Esophagus muscularis mucosa (tissue), 4 donors: ENCODE measurements around the gene NSL1. TPM values are rescaled to one million over a fixed set of nuclear protein-coding genes. Genes with fewer than 3 reads are reported as not detected.

Experiments
- DNase-seq: peaks from one replicate; pipeline ENCODE4 v3.0.0-alpha.2; 2017; ENCODE audit errors: extremely low spot score
- H3K27ac ChIP-seq, 4 donors: fragments of 200-600 bp; sonication (generic); replicated peaks in 1 of 4; 1 replicate in 3 of 4; 2 replicates in 1 of 4; pipeline ENCODE4 v1.5.1; 2016 to 2019; ENCODE audit warnings: mild to moderate bottlenecking in 1 of 4
- H3K27me3 ChIP-seq, 4 donors: fragments of 200-600 bp; sonication (generic); one replicate each; pipeline versions ENCODE4 v1.5.1 to v1.6.0; 2016 to 2019
- H3K36me3 ChIP-seq, 4 donors: fragments of 200-600 bp; sonication (generic); one replicate each; pipeline ENCODE4 v1.5.1; 2016 to 2019
- H3K4me1 ChIP-seq, 4 donors: fragments of 200-600 bp; sonication (generic); one replicate each; pipeline ENCODE4 v1.5.1; 2016 to 2019
- H3K4me3 ChIP-seq, 4 donors: fragments of 200-600 bp; sonication (generic); 1 replicate in 2 of 4; 2 replicates in 2 of 4; pipeline ENCODE4 v1.5.1; 2016 to 2019; ENCODE audit warnings: mild to moderate bottlenecking in 4 of 4, moderate library complexity in 1 of 4
- H3K9me3 ChIP-seq, 4 donors: fragments of 200-600 bp; sonication (generic); 1 replicate in 3 of 4; 2 replicates in 1 of 4; pipeline ENCODE4 v1.5.1; 2016 to 2019
- EP300 ChIP-seq: sonication (generic); formaldehyde crosslinking; IDR thresholded peaks from one replicate; pipeline ENCODE4 v1.6.1; 2017; ENCODE audit warnings: antibody characterized with exemption
- POLR2A ChIP-seq: fragments of 450-650 bp; IDR thresholded peaks from one replicate; pipeline ENCODE4 v1.6.1; 2017; ENCODE audit warnings: antibody characterized with exemption, moderate library complexity, mild to moderate bottlenecking, low read depth
- POLR2AphosphoS5 ChIP-seq, 2 donors: sonication (generic); formaldehyde crosslinking; IDR thresholded peaks; one replicate each; pipeline ENCODE4 v1.6.1; 2017; ENCODE audit warnings: antibody characterized with exemption in 2 of 2
- WGBS: methylation state at CpG from one replicate; pipeline ENCODE4 v1.1.5; 2018; 5-methylcytosine and 5-hydroxymethylcytosine counted together
- intact Hi-C: fragments of 100-400 bp; cut with DNase I; formaldehyde crosslinking; loops from one replicate; pipeline ENCODE4 v1.15.1; 2023
- total RNA-seq, 4 donors: library from RNA; depleted of rRNA; stranded (reverse); fragments of >200 nt; gene quantifications; one replicate each; pipeline versions ENCODE4 v1.1.0 to v1.2.1, GENCODE V29; 2016
- TF ChIP-seq, protein P1 (sequence below), 3 experiments: fragments of 200-600 bp in 2 of 3; fragments of 450-650 bp in 1 of 3; sonication (generic) in 2 of 3; IDR thresholded peaks; one replicate each; pipeline ENCODE4 v1.5.1; 2017 to 2019; ENCODE audit warnings: antibody characterized with exemption in 3 of 3, mild to moderate bottlenecking in 2 of 3, moderate library complexity in 1 of 3

The NSL1 gene
- total RNA-seq, 4 donors from 2014 or later, result 20.0 to 42.0 (median 30.8) TPM

DNA sequence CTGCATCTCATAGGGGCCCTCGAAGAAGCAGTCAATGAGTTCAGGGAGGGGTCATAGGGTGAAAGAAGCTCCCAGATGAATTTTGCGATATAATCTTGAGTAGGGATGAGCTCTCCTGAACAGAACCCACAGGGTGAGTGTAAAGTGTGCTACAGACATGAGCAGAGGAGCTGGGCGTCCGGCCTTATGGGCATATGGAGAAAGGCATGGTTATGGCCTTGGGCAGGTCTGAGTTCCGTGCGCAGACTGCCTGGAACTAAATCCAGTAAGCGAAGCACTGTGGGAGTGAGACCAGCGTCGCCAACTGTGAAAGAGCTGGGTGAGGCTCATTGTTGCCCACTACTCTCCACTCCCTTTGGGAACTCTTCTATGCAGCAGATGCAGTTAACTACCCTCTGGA lies 28.7 kb downstream of the NSL1 start:
- WGBS, result 98% methylated on average over 9 of the region's 9 CpGs
- TF ChIP-seq EP300 (no peak), POLR2AphosphoS5 (IDR thresholded peaks at IDR 0.05) (no peak), POLR2A (no peak)

DNA sequence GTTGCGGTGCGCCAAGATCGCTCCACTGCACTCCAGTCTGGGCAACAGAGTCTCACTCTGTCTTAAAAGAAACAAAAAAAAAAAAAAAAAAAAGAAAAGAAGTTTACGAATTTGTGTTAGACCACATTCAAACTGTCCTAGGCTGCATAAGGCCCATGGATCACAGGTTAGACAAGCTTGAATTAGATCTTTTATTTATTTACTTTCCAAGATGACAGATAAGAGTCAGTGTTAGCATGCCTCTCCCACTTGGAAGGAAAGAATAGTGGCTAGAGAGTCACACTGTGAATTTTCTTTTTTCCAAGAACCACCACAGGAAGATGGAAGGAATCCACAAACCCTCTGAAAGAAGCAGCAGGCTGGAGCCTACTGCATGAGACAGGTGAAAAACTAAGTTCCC lies 29.3 kb downstream of the NSL1 start:
- intact Hi-C loops, result no loop called here
- H3K9me3 ChIP-seq, result peaks cover 0 to 12% (median 0%) of the 10 kb centered on the region in 4 donors
- H3K27ac ChIP-seq, result no peak overlapping the region
- 97% methylated on average over 4 of the region's 4 CpGs for WGBS
- H3K36me3 ChIP-seq, result peaks cover 0 to 15% (median 5%) of the 10 kb centered on the region in 4 donors
- no peak overlapping the region for H3K4me3 ChIP-seq
- TF ChIP-seq EP300, result no peak
- TF ChIP-seq, protein P1, sequence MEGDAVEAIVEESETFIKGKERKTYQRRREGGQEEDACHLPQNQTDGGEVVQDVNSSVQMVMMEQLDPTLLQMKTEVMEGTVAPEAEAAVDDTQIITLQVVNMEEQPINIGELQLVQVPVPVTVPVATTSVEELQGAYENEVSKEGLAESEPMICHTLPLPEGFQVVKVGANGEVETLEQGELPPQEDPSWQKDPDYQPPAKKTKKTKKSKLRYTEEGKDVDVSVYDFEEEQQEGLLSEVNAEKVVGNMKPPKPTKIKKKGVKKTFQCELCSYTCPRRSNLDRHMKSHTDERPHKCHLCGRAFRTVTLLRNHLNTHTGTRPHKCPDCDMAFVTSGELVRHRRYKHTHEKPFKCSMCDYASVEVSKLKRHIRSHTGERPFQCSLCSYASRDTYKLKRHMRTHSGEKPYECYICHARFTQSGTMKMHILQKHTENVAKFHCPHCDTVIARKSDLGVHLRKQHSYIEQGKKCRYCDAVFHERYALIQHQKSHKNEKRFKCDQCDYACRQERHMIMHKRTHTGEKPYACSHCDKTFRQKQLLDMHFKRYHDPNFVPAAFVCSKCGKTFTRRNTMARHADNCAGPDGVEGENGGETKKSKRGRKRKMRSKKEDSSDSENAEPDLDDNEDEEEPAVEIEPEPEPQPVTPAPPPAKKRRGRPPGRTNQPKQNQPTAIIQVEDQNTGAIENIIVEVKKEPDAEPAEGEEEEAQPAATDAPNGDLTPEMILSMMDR (IDR thresholded peaks at IDR 0.05), result no peak
- no peak for TF ChIP-seq POLR2A
- TF ChIP-seq POLR2AphosphoS5 (IDR thresholded peaks at IDR 0.05), result no peak
- H3K27me3 ChIP-seq, result no peaks in the 10 kb centered on the region
- DNase-seq, result no peak
- H3K4me1 ChIP-seq, result no peaks in the 10 kb centered on the region

More for the DNA sequence above, 28.7 kb downstream of the NSL1 start:
- Histone ChIP-seq H3K36me3 (peaks cover 0 to 15% (median 4%) of the 10 kb centered on the region in 4 donors), H3K27me3 (no peaks in the 10 kb centered on the region), H3K9me3 (peaks cover 0 to 13% (median 0%) of the 10 kb centered on the region in 4 donors), H3K4me3 (no peak overlapping the region), H3K4me1 (no peaks in the 10 kb centered on the region), H3K27ac (no peak overlapping the region)
- intact Hi-C loops, result no loop called here
- DNase-seq, result no peak

DNA sequence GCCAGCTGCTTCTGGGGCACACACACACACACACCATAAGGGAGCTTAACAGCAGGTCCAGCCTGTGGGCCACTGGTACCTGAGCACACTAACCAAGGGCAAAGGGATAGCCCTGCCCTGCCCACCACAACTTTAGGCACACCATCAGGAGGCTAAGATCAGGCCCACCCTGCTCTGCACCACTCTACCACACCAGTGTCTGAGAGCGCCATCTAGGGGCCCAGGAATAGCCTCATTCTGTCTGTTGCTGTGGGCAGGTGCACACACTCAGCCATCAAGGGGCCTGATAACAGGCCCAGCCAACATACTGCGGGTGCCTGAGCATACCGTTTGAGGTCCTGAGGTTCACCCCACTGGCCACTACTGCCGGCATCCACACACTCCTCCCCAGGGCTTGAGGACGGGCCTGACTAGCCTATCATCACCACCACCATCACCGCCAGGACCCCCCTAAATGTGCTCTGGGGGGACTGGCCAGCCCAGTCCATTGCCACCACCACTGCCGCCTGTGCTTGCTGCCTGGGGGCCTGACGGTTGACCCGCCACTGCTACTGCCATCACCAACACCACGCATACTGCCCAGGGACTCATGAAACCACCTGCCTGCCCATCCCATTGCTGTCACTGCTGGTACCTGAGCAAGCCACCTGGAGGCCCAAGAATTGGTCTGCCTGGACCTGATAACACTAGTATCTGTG lies 31.3 kb downstream of the NSL1 start:
- TF ChIP-seq, protein P1 (IDR thresholded peaks at IDR 0.05), result no peak
- TF ChIP-seq EP300 (no peak), POLR2AphosphoS5 (IDR thresholded peaks at IDR 0.05) (no peak), POLR2A (no peak)
- H3K27me3 ChIP-seq, result no peaks in the 10 kb centered on the region
- H3K27ac ChIP-seq, result no peak overlapping the region
- H3K4me1 ChIP-seq, result no peaks in the 10 kb centered on the region
- WGBS, result 91% methylated on average over 8 of the region's 10 CpGs
- intact Hi-C loops, result no loop called here
- H3K9me3 ChIP-seq, result no peaks in the 10 kb centered on the region
- H3K4me3 ChIP-seq, result no peak overlapping the region
- peaks cover 0 to 19% (median 8%) of the 10 kb centered on the region in 4 donors for H3K36me3 ChIP-seq
- DNase-seq, result no peak

DNA sequence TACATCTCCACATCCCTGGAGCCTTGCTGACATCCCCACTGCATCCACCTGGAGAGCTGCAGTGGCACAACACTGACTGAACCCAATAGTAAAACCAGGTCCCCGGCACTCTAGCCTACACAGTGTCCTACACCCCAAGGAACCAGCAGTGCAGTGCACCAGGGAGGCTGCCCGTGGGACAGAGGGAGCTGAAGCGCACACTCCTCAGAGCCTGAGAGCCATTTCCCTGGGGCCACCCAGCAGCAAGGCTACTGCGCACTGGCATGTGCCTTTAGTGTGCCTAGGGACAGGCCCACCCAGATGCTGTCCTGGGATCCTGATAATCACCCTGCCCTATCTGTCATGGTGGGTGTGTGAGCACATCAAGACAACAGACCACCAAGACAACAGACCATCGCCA lies 31.9 kb downstream of the NSL1 start:
- intact Hi-C loops, result no loop called here
- H3K9me3 ChIP-seq, result no peaks in the 10 kb centered on the region
- no peak overlapping the region for H3K27ac ChIP-seq
- H3K4me3 ChIP-seq, result no peak overlapping the region
- DNase-seq, result no peak
- 95% methylated on average over 4 of the region's 5 CpGs for WGBS
- no peaks in the 10 kb centered on the region for H3K4me1 ChIP-seq
- H3K27me3 ChIP-seq, result no peaks in the 10 kb centered on the region
- TF ChIP-seq, protein P1 (IDR thresholded peaks at IDR 0.05), result no peak
- TF ChIP-seq EP300 (no peak), POLR2A (no peak), POLR2AphosphoS5 (IDR thresholded peaks at IDR 0.05) (no peak)
- H3K36me3 ChIP-seq, result peaks cover 0 to 19% (median 8%) of the 10 kb centered on the region in 4 donors

DNA sequence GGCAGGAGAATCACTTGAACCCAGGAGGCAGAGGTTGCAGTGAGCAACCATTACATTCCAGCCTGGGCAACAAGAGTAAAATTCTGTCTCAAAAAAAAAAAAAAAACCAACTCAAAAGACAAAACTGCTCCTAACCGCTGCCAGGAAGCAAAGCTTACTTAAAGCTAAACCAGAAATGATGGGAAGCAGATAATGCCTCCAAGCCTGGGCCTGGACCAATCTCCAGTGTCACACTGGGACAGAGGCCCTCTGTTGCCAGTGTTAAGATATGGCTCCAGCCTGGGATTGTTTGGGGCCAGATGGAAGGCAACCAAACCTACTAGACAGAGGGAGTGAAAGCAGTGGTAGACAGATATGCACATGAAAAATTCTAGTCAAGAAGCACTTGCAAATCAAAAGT lies 36.9 kb downstream of the NSL1 start:
- no peaks in the 10 kb centered on the region for H3K9me3 ChIP-seq
- no peak overlapping the region for H3K4me3 ChIP-seq
- 60% methylated on average over 1 of the region's 1 CpG for WGBS
- no peak for DNase-seq
- TF ChIP-seq, protein P1 (IDR thresholded peaks at IDR 0.05), result no peak
- TF ChIP-seq POLR2A, result no peak
- TF ChIP-seq EP300, result no peak
- no peak for TF ChIP-seq POLR2AphosphoS5 (IDR thresholded peaks at IDR 0.05)
- H3K27ac ChIP-seq, result no peak overlapping the region
- no peaks in the 10 kb centered on the region for H3K27me3 ChIP-seq
- peaks cover 17 to 32% (median 22%) of the 10 kb centered on the region in 4 donors for H3K4me1 ChIP-seq
- intact Hi-C loops, result no loop called here
- peaks cover 0 to 10% (median 5%) of the 10 kb centered on the region in 4 donors for H3K36me3 ChIP-seq
